NCI-H1417 (cell line): ENCODE results near the gene WDFY4.
A peak's percentile ranks its signal among the peaks of the same experiment; 100 is the strongest.

ENCODE experiments used
- DNase-seq, 3 experiments: peaks; one replicate each; lab custom pipeline; 2025; lab: John Stamatoyannopoulos, UW

WDFY4 gene

DNA sequence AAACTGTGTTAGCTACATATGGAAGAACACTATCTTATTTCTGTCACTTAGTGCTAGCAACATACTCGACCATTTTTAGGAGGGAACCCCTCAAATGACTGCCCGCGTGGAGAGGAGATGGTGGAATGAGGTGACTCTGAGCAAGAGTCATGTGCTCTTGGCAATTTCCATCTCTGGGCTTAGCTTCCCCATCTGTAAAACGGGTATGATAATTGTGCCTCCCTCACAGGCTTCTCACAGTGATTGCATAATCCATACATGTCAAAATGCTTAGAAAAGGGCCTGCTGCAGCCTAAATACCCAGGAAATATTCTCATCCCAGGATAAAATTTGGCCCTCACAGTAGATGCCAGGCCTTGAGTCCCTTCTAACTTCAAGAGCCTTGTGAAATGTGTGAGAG is 86.6 kb downstream of the WDFY4 start:
- no peak for DNase-seq

DNA sequence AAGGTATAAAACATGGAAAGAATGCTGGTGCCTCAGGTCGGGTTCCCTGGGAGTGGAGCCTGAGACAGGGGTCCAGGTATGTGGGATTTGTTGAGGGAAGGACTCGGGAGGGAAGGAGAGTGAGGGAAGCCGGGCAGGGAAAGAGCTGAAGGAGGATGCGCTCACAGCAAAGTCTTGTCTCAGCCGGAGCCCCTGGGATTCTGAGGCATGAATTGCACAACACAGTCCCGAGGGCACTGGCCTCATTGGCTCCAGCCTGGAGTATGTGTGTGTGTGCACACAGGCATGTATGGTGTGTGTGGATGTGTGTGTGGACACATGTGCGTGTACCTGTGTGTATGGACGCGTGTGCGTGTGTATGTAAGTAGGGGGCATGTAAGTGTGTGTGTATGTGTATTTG is 87.4 kb downstream of the WDFY4 start:
- DNase-seq = no peak

GRCh38 chr10:48773580-48773979 is 88.9 kb downstream of the WDFY4 start:
- no peak for DNase-seq

DNA sequence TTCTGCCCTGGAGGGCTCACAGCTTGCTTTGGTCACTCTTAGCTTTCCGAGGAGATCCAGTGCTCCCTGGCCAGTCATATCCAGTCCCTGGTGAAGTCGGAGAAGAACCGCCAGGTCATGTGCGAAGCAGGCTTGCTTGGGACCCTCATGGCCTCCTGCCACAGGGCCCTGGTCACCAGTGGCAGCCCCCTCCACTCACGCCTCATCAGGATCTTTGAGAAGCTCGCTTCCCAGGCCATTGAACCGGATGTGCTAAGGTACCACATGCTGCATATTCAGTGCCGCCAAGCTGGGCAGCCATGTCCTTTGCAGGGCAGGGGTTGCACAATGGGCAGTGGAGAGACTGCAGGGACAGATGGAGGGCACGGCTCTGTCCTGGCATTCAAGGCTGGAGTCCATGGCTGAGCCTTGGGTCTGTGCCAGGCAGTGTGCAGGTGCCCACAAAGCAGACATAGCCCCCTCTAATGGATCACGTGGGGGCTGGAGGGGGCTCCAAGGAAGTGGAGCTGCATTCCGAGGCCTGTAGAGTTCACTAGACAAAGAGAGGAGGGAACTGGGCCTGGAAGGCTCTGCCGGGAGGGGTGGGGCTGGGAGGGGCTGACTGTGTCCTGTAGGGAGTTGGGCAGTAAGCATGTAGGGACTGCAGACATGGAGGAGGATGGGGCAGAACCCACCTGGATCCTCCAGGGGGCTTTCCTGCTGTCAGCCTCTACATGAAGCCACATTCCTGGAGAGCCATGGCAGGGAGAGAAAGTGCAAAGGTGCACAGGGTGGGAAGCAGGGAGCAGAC is 89.9 kb downstream of the WDFY4 start:
- DNase-seq = no peak

DNA sequence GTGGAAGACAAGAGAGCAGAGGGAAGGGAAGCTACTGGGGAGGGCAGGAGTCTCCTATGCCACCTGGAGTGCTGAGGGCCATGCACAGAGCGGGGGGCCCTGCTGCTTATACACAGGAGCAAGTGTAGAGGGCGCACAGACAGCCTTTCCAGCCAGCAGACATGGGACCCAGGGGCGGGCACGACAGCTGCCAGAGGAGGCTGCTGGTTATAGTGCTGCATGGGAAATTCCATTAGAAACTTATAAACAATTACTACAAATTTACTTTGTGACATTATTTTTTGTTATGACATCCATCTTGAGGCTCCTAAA is 90.5 kb downstream of the WDFY4 start:
- DNase-seq = no peak

DNA sequence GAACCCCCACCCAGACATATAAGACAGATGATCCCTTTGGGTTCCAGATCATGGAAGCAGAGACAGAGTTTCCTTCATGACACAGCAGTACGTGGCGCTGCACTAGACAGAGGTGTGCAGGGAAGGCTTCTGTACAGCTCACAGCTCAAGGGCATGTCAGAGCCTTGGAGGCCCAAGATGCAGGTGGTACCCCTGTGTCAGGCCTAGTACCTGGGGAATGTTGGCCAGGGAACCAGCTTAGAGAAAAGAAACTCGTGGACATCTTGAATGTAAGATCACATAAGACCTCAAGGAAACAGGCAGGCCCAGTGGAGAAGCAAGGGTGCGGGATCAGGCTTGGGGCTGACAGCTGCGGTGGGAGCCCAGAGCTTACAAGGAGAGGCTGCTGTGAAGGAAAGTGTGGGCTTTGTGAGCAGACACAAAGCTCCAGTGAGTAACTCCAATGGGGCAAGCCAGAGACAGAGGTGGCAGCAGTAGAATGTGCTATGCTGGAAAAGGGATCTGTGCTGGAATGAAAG is 91.4 kb downstream of the WDFY4 start:
- DNase-seq = no peak

DNA sequence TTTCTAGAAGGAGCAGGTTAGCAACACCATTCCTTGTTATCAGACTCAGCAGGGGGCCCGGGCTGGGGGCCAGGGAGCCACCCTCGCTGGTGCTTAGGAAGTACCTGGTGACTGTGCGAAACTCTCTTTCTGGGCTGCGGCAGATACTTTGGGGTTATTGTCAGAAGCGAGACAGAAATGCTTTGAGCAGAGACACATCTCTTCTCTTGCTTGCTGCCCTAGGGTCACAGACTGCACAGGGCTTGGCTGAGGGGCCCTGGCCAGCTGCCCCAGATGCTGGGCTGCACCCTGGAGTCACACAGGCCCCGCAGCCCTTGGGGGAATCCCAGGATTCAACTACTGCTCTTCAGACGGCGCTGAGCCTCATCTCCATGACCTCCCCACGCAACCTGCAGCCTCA is 91.9 kb downstream of the WDFY4 start:
- no peak for DNase-seq

DNA sequence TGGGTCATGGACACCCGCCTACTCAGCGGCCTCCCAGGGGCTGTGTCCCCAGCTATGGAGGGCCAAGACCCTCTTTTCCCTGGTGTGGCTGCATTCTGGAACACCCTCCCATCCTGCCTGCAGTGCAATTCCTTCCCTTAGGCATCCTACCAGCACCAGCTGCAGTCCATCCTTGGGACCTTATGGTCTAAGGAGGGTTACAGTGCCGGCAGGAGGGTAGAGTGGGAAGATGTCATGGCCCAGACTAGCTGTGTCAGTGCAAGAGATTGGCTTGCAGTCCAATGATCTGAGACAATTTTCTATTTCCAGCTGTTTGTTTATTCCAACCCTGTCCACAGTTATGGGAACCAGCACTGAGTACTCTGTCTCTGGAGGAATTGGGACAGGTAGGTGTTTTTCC is 92.4 kb downstream of the WDFY4 start:
- DNase-seq = no peak

- DNase-seq = peak in 1 of 3 experiments; percentile 6
These were observed 93.7 kb downstream of the WDFY4 start for GRCh38 chr10:48778193-48778857.

- no peak for DNase-seq
These were observed 94.4 kb downstream of the WDFY4 start for GRCh38 chr10:48779077-48779476.

DNA sequence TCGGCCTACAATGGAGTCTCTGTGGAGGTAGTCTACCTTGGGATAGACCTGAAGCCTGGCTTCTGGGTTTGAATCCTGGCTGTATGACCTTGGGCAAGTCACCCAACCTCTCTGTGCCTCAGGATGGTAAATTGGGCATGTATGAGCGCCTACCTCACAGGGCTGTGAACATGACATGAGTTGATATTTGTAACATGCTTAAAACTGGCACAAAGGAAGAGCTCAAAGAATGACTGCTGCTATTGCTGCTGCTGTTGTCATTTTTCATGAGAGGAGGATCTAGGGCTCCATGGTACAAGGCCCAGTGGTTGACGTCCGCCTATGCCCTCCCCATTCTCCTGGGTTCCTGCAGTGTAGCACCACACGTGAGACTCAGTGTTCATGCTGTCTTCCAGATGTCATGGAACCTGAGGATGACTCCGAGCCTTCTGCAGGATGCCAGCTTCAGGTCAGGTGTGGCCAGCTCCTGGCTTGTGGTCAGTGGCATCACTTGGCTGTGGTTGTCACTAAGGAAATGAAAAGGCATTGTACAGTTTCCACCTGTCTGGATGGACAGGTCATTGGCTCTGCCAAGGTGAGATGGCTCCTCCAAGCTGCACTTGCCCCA is 95.0 kb downstream of the WDFY4 start:
- DNase-seq = no peak

GRCh38 chr10:48780341-48780740 is 95.7 kb downstream of the WDFY4 start:
- no peak for DNase-seq

DNA sequence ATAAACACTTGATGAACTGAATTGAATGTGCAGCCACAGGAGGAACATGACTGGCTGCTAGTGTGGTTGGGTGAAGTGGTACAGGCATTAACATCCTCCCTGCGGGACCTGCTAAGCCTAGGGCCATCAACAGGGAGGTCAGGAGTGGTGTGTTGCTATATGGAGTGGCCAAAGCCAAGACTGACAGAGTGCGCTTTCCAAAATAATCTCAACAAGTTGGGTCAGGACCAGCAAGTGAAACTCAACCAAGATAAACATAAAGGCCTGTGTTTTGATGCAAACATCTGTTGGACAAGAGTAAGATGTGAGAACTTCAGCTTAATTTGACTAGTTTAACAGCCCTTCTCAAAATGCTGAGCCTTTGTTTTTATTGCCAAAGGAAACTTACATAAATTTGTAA is 97.7 kb downstream of the WDFY4 start:
- no peak for DNase-seq

GRCh38 chr10:48784031-48784430 is 99.4 kb downstream of the WDFY4 start:
- DNase-seq = no peak

DNA sequence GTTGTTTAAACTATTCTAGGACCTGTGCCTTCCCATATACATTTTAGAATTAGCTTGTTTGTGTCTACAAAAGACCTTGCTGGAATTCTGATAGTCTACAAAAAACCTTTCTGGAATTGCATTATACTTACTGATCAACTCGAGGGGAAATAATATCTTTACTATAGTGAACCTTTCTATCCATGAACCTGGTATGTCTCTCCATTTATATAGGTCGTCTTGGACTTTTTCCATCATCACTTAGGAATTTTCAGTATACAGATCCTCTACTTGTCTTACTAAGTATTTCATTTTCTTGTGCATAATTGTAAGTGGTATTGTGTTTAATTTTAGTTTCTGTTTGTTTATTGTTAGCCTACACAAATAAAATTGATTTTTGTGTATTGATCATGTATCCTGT is 101.1 kb downstream of the WDFY4 start:
- no peak for DNase-seq

DNA sequence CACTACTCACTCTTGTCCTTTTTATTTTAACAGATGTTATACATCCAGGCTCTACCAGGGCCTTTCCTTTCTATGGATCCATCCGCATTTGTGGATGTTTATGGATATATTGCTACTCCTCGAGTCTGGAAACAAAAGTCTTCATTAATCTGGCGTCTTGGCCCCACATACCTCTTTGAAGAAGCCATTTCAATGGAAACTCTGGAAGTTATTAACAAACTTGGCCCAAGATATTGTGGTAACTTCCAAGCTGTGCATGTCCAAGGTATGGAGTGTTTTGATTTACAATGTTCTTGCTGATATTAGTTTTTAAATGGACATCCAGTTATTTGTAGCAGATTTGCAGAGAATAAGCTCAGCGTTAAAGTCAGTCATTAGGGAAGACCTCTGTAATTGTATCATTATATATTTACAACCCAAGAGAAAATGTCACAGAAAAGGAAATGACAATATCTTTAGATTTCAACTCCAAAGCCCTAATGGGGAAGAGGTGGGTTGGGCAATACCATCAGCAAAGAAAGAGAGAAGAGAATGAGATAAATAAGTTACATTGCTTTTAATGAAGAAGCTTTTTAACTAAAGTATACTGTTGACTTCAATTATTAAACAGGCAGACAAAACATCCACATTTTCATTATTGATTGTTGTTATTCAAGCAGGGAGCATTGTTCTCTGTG is 102.1 kb downstream of the WDFY4 start:
- no peak for DNase-seq

GRCh38 chr10:48788554-48788953 is 103.9 kb downstream of the WDFY4 start:
- no peak for DNase-seq

DNA sequence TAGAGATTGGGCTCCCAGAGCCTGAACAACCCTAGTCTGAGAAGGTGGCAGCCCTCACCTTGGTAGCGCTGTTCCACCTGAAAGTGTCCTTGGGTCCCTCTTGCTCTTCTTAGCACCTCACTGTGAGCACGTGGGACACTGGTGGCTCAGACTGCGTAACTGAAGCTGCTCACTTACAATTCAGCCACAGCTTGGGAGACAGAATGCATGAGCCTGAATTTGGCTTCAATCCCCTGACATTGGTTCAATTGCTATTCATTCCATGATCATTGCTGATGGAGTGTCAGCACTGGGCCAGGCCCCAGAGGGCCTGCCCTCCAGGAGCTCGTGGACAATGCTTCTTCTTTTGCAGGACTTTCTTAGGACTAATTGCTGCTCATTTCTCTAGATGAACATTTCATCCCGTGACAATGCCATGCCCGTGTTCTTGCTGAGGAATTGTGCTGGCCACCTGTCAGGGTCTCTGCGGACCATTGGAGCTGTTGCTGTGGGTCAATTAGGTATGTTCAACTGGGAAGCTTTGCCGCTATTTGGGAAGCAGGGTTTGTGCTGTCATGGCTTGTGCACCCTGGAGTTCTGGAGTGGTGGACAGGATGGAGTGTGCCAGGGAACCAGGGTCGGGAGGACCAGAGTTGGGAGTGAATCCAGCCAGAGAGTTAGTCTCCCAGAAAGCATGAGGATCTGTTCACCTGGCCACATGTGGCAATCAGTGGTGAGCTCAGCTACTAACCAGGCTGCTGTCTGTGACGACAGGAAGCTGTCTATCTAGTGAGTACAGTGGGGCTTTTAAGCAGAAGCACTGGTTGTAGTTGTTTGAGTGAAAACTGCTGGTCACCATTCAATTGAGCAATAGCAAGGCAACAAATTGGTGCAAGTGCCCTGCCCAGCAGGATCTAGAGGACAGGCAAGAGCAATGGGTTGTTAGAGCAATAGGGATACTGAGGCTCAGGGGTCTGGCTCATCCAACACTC is 105.1 kb downstream of the WDFY4 start:
- no peak for DNase-seq

- DNase-seq = no peak
These were observed 105.9 kb downstream of the WDFY4 start for GRCh38 chr10:48790457-48791044.

DNA sequence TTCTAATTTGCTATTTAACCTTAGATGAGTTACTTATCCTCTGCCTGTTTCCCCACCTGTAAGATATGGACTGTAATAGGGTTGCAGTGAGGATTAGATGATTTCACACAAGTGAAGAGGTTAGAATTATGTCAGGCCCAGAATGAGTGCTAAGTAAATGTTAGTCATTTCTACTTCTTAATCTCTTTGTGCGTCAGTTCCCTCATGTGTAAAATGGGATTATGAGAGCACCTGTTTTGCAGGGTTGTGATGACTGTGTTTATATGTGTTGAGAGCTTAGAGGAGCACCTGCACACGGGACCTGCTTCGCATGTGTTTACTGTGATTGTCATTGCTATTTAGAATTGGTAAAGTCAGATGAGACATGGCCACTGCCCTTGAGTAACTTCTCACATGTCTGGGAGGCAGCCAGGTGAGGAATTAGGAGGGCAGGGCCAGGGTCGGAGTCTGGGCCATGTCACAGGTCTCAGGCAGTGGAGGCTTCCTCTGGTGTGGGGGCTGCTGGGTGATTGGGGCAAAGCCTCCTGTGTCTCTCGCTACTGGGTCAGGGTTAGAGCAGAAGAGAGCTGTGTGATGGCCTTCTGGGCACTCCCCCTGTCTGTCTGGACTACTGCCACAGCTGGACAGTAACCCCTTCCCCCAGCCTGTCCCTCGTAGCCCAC is 106.7 kb downstream of the WDFY4 start:
- no peak for DNase-seq

DNA sequence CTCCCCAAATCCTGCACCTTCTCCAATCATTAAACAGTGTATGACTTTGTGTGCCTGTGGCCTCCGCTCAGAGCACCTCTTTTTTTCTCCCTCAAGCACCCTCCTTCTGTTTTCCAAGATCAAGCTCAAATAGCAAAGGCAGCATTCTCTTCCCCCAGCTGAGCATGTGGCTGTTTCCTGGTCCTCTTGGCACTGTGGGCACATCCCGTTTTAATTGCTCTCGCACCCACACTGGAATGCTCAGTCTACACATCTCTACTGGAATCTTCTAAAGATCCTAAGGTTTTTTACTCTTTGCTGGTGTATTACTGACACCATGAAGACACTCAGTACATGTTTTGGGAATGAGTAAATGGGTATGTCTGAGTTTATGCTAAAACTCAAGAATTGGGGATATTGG is 107.4 kb downstream of the WDFY4 start:
- no peak for DNase-seq
